Mesendoderm (in vitro differentiated cells): ENCODE results near the gene MROH2A.

Experiments
- DNase-seq: peaks from one replicate; pipeline ENCODE4 v3.0.0; 2013
- H2AK5ac ChIP-seq: 2 replicates; pipeline ENCODE4 v1.6.1; 2013; ENCODE audit warnings: low read length, inconsistent platforms
- H2BK120ac ChIP-seq: 2 replicates; pipeline ENCODE4 v1.6.1; 2013; ENCODE audit warnings: low read depth, mild to moderate bottlenecking, low read length, moderate library complexity, mixed read lengths
- H2BK15ac ChIP-seq: replicated peaks from 2 replicates; pipeline ENCODE4 v1.6.1; 2013; ENCODE audit warnings: low read depth, mild to moderate bottlenecking, moderate library complexity
- H2BK5ac ChIP-seq: 2 replicates; pipeline ENCODE4 v1.6.1; 2013; ENCODE audit warnings: low read length, inconsistent platforms
- H3K18ac ChIP-seq: 2 replicates; pipeline ENCODE4 v1.6.1; 2013; ENCODE audit warnings: mild to moderate bottlenecking, low read length, mixed read lengths
- H3K23ac ChIP-seq: one replicate; pipeline ENCODE4 v1.6.1; 2013; ENCODE audit warnings: low read length
- H3K27ac ChIP-seq: 2 replicates; pipeline ENCODE4 v1.5.1; 2013; ENCODE audit warnings: low read depth, mild to moderate bottlenecking, inconsistent platforms, low read length, moderate library complexity
- H3K27me3 ChIP-seq: 2 replicates; pipeline ENCODE4 v1.6.1; 2013; ENCODE audit warnings: low read length, control low read depth, mild to moderate bottlenecking, inconsistent platforms; ENCODE audit not compliant: insufficient read depth, poor library complexity
- H3K36me3 ChIP-seq: 2 replicates; pipeline ENCODE4 v1.6.1; 2013; ENCODE audit warnings: low read length, inconsistent platforms; ENCODE audit not compliant: control insufficient read depth, insufficient read depth
- H3K4ac ChIP-seq: one replicate; pipeline ENCODE4 v1.6.1; 2013; ENCODE audit warnings: low read depth, mild to moderate bottlenecking, low read length, moderate library complexity
- H3K4me1 ChIP-seq: 2 replicates; pipeline ENCODE4 v1.6.1; 2013; ENCODE audit warnings: low read depth, low read length, inconsistent platforms; ENCODE audit not compliant: control insufficient read depth
- H3K4me2 ChIP-seq: 2 replicates; pipeline ENCODE4 v1.6.1; 2013; ENCODE audit warnings: low read length
- H3K4me3 ChIP-seq: 2 replicates; pipeline ENCODE4 v1.5.1; 2013; ENCODE audit warnings: mild to moderate bottlenecking, low read length
- H3K56ac ChIP-seq: one replicate; pipeline ENCODE4 v1.6.1; 2013; ENCODE audit warnings: low read length
- H3K79me1 ChIP-seq: 2 replicates; pipeline ENCODE4 v1.6.1; 2013; ENCODE audit warnings: low read length, inconsistent platforms
- H3K79me2 ChIP-seq: 2 replicates; pipeline ENCODE4 v1.6.1; 2013; ENCODE audit warnings: mild to moderate bottlenecking, low read length; ENCODE audit not compliant: control insufficient read depth, insufficient read depth
- H3K9ac ChIP-seq: 2 replicates; pipeline ENCODE4 v1.6.1; 2013; ENCODE audit warnings: low read length, inconsistent platforms
- H4K5ac ChIP-seq: one replicate; pipeline ENCODE4 v1.6.1; 2013; ENCODE audit warnings: low read length
- H4K8ac ChIP-seq: one replicate; pipeline ENCODE4 v1.6.1; 2013; ENCODE audit warnings: low read depth, mild to moderate bottlenecking, control low read depth, low read length, moderate library complexity
- WGBS: extraction: QIAGEN DNeasy Blood & Tissue Kit; methylation state at CpG from one replicate; pipeline ENCODE4 v1.1.7; 2013; ENCODE audit warnings: low lambda C conversion rate, missing lambda C conversion rate; ENCODE audit not compliant: insufficient coverage; ENCODE audit errors: extremely low coverage; 5-methylcytosine and 5-hydroxymethylcytosine counted together

MROH2A gene

DNA sequence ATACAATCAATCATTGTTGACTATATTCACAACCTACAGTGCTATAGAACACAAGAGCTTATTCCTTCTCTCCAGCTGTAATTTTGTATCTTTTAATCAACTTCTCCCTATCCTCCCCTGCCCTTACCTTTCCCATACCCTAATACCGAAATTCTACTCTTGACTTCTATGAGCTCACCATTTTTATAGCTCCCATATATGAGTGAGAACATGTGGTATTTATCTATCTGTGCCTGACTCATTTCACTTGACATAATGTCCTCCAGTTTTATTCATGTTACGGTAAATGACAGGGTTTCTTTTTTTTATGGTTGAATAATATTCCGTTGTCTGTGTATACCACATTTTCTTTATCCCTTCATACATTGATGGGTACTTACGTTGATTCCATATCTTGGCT lies 2.6 kb downstream of the MROH2A start:
- no peak overlapping the region for H3K4ac ChIP-seq
- no peak overlapping the region for H3K23ac ChIP-seq
- H3K27ac ChIP-seq = no peak overlapping the region
- no peaks in the 10 kb centered on the region for H3K79me2 ChIP-seq
- H2AK5ac ChIP-seq = no peak overlapping the region
- H3K18ac ChIP-seq = no peak overlapping the region
- H3K36me3 ChIP-seq = no peaks in the 10 kb centered on the region
- no peaks in the 10 kb centered on the region for H3K4me1 ChIP-seq
- H3K9ac ChIP-seq = no peak overlapping the region
- no CpG with 5 or more reads among the region's 4 CpGs for WGBS
- H4K5ac ChIP-seq = no peak overlapping the region
- H4K8ac ChIP-seq = no peak overlapping the region
- no peak overlapping the region for H3K56ac ChIP-seq
- DNase-seq = no peak
- no peak overlapping the region for H3K4me2 ChIP-seq
- no peak overlapping the region for H2BK120ac ChIP-seq
- no peak overlapping the region for H2BK15ac ChIP-seq
- H2BK5ac ChIP-seq = no peak overlapping the region
- H3K79me1 ChIP-seq = no peaks in the 10 kb centered on the region
- H3K27me3 ChIP-seq = no peaks in the 10 kb centered on the region
- H3K4me3 ChIP-seq = no peak overlapping the region

GRCh38 chr2:233789554-233789953 lies 11.4 kb downstream of the MROH2A start:
- Histone ChIP-seq H3K79me1 (no peaks in the 10 kb centered on the region), H3K4me2 (no peak overlapping the region), H4K5ac (no peak overlapping the region), H2BK15ac (no peak overlapping the region), H2AK5ac (no peak overlapping the region), H3K4me1 (no peaks in the 10 kb centered on the region), H3K27me3 (no peaks in the 10 kb centered on the region), H3K4me3 (no peak overlapping the region), H3K9ac (no peak overlapping the region), H3K79me2 (no peaks in the 10 kb centered on the region), H2BK5ac (no peak overlapping the region), H3K23ac (no peak overlapping the region), H3K27ac (no peak overlapping the region), H3K56ac (no peak overlapping the region), H3K18ac (no peak overlapping the region), H3K4ac (no peak overlapping the region), H2BK120ac (no peak overlapping the region), H4K8ac (no peak overlapping the region), H3K36me3 (no peaks in the 10 kb centered on the region)
- WGBS = no CpG with 5 or more reads among the region's 7 CpGs
- no peak for DNase-seq

DNA sequence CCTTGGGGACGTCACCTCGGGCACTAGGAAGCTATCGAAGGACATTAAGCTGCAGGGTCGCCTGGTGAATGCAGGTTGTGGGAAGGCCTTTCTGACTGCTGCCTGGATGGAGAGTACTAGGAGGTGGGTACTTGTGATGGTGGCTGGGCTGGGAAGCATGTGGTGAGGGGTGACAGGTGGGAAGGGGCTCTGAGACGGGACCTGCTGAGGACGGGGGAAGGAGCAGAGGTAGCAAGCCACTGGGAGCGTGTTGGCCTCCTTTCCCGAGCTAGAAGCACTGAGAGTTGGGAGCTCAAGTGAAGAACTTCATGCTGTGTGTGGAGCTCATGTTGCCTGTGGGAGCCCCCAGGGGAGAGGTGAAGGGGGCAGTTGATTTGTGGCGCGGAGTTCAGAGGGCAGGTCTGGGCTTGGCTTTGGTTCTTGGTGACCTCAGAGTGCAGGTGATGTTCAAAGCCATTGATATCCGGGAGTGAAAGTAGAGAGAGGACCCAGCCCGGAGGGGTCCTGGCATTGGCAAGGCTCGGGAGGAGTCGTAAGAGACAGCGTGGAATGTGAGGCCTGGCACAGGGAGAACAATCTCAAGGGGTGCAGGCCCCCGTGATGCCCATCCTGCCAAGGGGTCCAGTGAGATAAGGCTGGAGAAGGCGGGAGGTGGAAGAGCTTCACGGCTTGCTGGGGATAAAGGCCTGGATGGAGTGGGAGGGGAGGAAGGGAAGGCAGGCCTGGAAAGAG lies 13.2 kb downstream of the MROH2A start:
- Histone ChIP-seq H4K8ac (no peak overlapping the region), H3K9ac (no peak overlapping the region), H2BK5ac (no peak overlapping the region), H3K79me1 (no peaks in the 10 kb centered on the region), H3K56ac (no peak overlapping the region), H2BK120ac (no peak overlapping the region), H4K5ac (no peak overlapping the region), H3K23ac (no peak overlapping the region), H3K79me2 (no peaks in the 10 kb centered on the region), H3K27ac (no peak overlapping the region), H3K4me3 (no peak overlapping the region), H2BK15ac (no peak overlapping the region), H3K27me3 (no peaks in the 10 kb centered on the region), H3K4ac (no peak overlapping the region), H3K36me3 (no peaks in the 10 kb centered on the region), H3K18ac (no peak overlapping the region), H3K4me2 (no peak overlapping the region), H2AK5ac (no peak overlapping the region), H3K4me1 (no peaks in the 10 kb centered on the region)
- WGBS = no CpG with 5 or more reads among the region's 18 CpGs
- no peak for DNase-seq

DNA sequence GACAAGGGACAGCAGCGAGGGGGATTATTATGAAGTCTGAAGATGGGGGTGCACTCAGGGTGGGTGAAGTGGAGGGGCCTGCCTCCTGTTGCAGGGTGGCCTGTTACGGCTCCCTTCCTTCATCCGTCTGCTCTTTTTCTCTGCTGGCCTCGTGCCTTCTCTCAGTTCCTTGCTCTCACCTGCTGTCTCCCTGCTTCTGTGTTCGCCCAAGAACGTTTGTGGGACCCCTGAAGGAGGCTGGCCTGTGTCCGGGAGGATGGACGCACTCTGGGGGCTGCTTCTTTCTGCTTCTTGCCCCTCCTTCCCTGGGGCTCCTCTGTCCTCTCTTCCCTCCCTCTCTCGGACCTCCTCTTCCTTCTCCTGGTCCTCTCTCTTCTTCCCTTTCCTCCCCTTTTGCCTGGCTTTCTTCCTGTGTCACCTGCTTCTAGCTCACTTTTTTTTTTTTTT lies 13.8 kb downstream of the MROH2A start:
- Histone ChIP-seq H3K79me2 (no peaks in the 10 kb centered on the region), H2AK5ac (no peak overlapping the region), H4K8ac (no peak overlapping the region), H2BK5ac (no peak overlapping the region), H3K4me3 (no peak overlapping the region), H3K18ac (no peak overlapping the region), H3K4me2 (no peak overlapping the region), H3K36me3 (no peaks in the 10 kb centered on the region), H3K4ac (no peak overlapping the region), H3K9ac (no peak overlapping the region), H2BK15ac (no peak overlapping the region), H4K5ac (no peak overlapping the region), H3K23ac (no peak overlapping the region), H3K27ac (no peak overlapping the region), H3K79me1 (no peaks in the 10 kb centered on the region), H3K4me1 (no peaks in the 10 kb centered on the region), H3K56ac (no peak overlapping the region), H3K27me3 (no peaks in the 10 kb centered on the region), H2BK120ac (no peak overlapping the region)
- DNase-seq = no peak
- no CpG with 5 or more reads among the region's 9 CpGs for WGBS

- no peak for DNase-seq
- Histone ChIP-seq H3K27me3 (no peaks in the 10 kb centered on the region), H3K79me1 (no peaks in the 10 kb centered on the region), H2BK120ac (no peak overlapping the region), H3K4ac (no peak overlapping the region), H3K4me2 (no peak overlapping the region), H3K79me2 (no peaks in the 10 kb centered on the region), H2AK5ac (no peak overlapping the region), H4K5ac (no peak overlapping the region), H3K4me1 (no peaks in the 10 kb centered on the region), H3K23ac (no peak overlapping the region), H3K36me3 (no peaks in the 10 kb centered on the region), H3K18ac (no peak overlapping the region), H3K4me3 (no peak overlapping the region), H4K8ac (no peak overlapping the region), H2BK15ac (no peak overlapping the region), H2BK5ac (no peak overlapping the region), H3K9ac (no peak overlapping the region), H3K56ac (no peak overlapping the region), H3K27ac (no peak overlapping the region)
- no CpG with 5 or more reads among the region's 7 CpGs for WGBS
Measured at GRCh38 chr2:233792720-233793119, 14.6 kb downstream of the MROH2A start.
